Posterior vena cava (tissue), 2 donors: ENCODE results near the gene SIM1. TPM values are rescaled to one million over a fixed set of nuclear protein-coding genes. Genes with fewer than 3 reads are reported as not detected.
"Not testable (repeated sequence)": the region's sequence is repeated elsewhere in the genome, so short reads cannot be mapped to it uniquely, and the experiment has no call there.

ENCODE experiments used
- DNase-seq: peaks from one replicate; pipeline ENCODE4 v3.0.0-alpha.2; 2020; ENCODE audit warnings: low spot score
- intact Hi-C, 2 donors: fragments of 100-400 bp; cut with DNase I; formaldehyde crosslinking; loops; one replicate each; pipeline versions ENCODE4 v1.14.1 to v1.14.2; 2022 to 2023
- total RNA-seq, 2 donors: library from RNA; stranded (reverse); fragmentation: NEBNext Ultra II Directional; extraction: Animal tissue kit (Norgen Biotek cat#: 25700); gene quantifications; one replicate each; pipeline ENCODE4 v1.2.1, GENCODE V29; 2021
- donor health status: DM: yes; HTN: yes; CAD: no.
- donor health status: DM: yes; HTN: yes; CAD: no.

The SIM1 gene
- total RNA-seq, 2 donors from 2014 or later = not detected

DNA sequence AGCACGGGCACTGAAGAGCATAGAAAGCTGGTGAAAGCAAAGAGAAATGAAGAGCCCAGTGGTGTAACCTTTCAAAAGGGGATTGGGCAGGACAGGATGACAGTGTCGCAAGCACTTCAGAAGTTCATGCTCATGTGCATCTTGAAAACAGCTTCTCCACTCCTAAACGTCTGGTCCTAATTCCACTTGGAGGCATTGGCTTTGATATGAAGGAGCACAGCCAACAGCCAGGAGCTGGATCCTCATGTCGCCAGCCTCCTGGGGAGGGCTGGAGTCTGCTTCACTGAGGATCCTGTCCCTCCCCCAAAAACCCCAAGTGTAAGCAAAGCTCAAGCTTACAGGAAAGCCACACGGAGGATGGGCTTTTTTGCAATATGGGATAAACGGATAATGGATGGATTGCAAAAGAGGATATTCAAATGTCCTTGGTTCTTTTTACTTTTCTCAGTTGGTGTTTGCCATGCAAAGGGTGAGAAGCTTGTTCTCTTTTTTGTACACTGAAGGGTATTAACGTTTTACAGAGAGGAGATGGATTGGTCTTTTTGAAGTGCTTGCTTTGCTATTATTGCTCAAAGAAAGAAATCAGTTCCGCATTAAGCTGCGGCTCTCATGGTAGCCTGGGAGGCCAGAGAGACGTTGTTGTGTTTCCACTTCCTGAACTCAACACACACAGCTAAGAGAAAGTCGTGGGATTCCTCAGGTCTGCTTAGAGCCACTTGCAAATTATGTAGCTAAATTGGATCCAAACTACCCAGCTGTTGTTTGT lies 92.2 kb downstream of the SIM1 start:
- intact Hi-C loops = no loop called here

DNA sequence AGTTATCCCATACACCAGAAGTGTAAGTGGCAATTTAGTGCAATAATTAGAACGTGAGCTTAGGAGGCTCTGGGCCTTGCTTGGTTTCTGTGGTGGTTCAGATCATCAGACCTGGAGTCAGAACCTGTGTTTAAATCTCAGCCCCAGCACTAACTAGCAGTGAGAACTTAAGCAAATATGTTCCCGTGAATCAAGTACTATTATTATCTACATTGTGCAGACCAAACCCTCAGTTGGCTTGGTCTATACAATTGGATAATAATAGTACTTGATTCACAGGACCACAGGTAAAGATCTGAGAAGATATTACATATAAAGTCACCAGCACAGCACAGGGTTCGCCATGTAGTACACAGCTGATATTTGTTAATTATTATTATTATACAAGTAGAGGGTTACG lies 93.1 kb downstream of the SIM1 start:
- intact Hi-C loops = no loop called here
- no peak for DNase-seq

More for the DNA sequence above, 92.2 kb downstream of the SIM1 start:
- DNase-seq = no peak

GRCh38 chr6:100370265-100370664 lies 94.5 kb downstream of the SIM1 start:
- intact Hi-C loops = no loop called here

DNA sequence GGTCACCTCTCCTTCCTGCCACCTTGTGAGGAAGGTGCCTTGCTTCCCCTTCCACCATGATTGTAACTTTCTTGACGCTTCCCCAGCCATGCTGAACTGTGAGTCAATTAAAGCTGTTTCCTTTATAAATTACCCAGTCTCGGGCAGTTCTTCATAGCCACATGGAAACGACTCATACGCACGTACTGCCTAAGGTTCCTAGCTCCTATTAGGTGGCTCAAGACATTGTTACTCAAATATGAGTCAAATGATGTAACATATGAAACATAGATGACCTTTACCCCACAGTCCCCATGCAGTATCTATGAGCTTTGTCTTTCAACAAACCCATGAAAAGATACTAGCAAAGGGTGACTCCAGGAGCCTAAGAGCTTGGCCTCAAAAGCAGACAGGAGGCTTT lies 98.3 kb downstream of the SIM1 start:
- intact Hi-C loops = no loop called here

More at GRCh38 chr6:100370265-100370664, 94.5 kb downstream of the SIM1 start:
- DNase-seq = no peak

DNA sequence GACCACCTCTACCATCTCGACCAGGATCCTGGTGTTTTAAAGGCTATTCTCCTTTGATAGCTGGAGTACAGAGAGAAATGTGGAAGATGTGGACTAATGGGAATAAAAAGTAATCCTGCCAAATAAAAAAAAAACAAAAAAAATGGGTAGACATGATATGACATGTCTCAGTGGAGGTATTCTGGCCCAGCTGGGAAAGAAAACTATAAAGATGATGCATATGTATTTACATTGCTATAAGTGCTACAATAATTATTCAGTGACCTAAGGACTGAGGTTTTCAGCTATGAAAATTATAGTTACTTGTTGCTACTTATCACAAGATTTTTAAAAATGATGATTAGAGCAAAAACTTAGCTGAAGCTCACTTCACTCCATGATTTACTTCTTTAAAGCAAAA lies 101.1 kb downstream of the SIM1 start:
- DNase-seq = no peak
- intact Hi-C loops = no loop called here

More for the DNA sequence above, 98.3 kb downstream of the SIM1 start:
- DNase-seq = no peak

DNA sequence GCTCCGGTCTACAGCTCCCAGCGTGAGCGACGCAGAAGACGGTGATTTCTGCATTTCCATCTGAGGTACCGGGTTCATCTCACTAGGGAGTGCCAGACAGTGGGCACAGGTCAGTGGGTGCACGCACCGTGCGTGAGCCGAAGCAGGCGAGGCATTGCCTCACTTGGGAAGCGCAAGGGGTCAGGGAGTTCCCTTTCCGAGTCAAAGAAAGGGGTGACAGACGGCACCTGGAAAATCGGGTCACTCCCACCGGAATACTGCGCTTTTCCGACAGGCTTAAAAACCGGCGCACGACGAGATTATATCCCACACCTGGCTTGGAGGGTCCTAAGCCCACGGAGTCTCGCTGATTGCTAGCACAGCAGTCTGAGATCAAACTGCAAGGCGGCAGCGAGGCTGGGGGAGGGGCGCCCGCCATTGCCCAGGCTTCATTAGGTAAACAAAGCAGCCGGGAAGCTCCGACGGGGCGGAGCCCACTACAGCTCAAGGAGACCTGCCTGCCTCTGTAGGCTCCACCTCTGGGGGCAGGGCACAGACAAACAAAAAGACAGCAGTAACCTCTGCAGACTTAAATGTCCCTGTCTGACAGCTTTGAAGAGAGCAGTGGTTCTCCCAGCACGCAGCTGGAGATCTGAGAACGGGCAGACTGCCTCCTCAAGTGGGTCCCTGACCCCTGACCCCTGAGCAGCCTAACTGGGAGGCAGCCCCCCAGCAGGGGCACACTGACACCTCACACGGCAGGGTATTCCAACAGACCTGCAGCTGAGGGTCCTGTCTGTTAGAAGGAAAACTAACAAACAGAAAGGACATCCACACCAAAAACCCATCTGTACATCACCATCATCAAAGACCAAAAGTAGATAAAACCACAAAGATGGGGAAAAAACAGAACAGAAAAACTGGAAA lies 109.7 kb downstream of the SIM1 start:
- intact Hi-C loops, DNase-seq: not testable (repeated sequence)

DNA sequence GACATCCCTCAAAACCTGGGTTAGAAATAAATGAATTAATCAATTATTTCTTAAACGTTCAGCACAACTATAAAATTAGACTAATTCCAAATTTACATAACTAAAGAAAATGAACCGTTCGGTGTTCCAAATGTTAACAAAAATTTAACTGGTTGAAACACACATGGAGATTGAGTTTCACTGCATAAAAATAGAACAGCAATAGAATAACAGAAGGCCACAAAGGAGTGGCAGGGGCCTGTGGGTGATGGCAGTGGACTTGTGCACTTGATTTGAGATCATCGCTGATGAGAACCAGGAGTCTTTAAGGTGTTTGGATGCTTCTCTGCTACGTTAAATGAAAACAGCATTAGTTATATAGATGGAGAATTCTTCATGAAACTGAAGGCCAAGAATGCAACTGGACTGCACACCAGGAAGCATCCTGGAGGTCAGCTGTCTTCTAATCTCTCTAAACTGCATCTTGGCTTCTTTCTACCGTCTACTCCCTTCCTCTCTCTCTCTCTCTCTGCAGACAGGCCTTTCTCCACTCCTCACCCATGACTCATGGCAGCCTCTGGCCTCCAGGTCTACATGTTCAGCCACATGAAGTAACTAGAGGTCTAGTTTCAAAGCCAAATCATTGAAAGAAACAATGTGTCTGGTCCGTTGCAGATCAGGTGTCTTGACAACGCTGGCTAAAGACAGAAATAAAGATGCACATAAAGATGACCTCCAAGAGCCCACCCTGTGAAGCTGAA lies 111.3 kb downstream of the SIM1 start:
- no peak for DNase-seq
- intact Hi-C loops = no loop called here

- DNase-seq = no peak
- intact Hi-C loops = no loop called here
Observed at GRCh38 chr6:100350139-100350538, 114.6 kb downstream of the SIM1 start.

- DNase-seq = no peak
- intact Hi-C loops = no loop called here
Observed at GRCh38 chr6:100349366-100349765, 115.4 kb downstream of the SIM1 start.

DNA sequence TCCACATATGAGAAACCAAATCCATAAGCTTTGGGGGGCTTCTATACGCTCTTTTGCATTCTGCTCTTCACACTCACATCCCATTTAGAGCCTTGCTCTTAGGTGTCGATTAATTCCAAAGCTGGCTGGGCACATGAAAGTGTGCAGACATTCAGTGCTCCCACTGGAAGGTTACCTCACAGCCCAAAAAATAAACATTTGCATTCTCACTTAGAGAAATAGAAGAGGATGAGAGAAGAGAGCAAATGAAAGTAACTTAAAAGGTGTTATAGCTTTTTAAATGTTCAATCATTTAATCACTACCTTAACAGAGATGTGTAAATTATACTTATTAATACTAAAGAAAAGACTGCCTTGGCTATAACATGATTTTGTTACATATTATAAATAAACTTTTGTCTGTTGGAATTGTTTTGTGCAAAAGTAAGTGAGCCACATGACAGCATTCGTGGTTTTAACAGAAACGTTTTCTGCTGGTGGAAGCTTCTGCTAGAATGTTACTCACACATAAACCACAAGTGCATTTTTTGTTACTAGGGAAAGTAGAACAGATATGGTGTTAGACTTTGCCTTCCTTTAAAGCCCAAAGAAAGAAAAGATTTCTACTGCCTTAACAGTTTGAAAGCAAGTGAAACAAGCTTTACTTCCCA lies 116.7 kb downstream of the SIM1 start:
- DNase-seq = no peak
- intact Hi-C loops = no loop called here

DNA sequence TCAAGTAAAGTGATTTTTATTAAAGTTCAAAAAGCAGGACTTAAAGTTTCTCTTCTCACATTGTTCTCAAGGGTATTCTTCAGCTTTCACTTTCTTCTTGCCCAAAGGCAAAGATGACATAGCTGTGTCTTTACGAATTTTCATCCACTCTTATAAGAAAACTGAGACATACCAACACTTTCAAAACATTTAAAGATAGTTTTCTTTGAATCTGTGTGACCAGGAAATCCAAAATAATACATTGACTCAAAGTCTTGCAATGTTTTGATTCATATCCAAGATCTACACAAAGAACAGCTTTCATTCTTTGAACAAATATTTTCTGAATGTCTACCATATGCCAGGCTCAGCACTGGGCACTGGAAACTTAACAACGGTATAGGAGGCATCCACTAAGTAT lies 117.9 kb downstream of the SIM1 start:
- DNase-seq = no peak
- intact Hi-C loops = no loop called here

GRCh38 chr6:100346203-100346602 lies 118.5 kb downstream of the SIM1 start:
- intact Hi-C loops = no loop called here

DNA sequence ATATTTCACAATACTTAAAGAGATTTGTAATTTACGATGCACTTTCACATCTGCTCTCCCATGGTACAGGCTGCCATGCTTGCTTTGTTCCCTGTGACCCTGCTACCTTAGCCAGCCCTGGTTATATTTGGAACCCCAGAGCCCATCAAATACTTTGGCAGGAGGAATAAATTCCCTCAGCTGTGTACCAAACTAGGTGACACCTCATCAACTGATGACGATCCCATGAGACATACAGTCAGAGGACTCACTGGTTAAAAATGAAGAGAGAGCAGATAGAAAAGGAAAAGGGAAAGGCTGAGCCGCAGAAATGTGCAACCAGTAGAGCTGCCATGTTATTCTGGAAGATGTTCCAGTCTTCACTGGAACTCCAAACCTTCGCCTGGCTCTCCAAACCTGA lies 120.0 kb downstream of the SIM1 start:
- no peak for DNase-seq
- intact Hi-C loops = no loop called here

More at GRCh38 chr6:100346203-100346602, 118.5 kb downstream of the SIM1 start:
- DNase-seq = no peak

DNA sequence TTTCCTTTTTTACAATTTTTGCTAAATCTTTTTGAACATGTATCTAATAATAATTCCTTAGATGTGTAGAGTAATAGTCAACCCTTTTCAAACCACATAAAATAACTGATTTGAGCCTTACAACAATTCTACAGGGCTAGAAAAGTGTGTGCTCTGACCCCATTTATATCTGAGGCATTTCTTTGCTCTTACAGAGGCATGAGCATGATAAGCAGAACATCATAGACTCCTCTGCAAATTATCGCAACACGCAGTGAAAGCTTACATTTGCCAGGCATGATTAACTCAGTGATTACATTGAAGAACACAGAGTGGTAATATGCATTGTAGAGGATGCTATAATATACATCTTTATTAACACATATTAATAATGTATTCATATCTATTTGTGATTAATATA lies 120.4 kb downstream of the SIM1 start:
- DNase-seq = no peak
- intact Hi-C loops = no loop called here

- intact Hi-C loops = no loop called here
- no peak for DNase-seq
Observed at GRCh38 chr6:100343316-100344077, 121.2 kb downstream of the SIM1 start.

DNA sequence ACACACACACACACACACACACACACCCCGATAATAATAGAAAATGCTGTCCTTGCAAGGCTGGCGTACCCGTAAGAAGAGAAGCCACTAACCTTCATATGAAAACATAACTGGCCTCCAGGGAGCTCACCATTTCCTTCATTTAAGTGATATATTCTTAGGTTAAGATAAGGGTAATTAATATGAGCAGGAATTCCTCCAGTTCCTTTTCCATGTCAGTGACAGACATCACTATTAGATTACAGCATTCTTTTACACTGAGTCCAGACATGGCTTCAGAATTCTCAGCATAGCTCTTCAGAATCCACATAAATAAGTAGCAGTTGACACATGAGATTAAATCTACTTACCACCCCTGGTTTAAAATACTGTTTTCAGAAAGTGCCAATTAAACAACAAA lies 121.9 kb downstream of the SIM1 start:
- DNase-seq = no peak
- intact Hi-C loops = no loop called here

DNA sequence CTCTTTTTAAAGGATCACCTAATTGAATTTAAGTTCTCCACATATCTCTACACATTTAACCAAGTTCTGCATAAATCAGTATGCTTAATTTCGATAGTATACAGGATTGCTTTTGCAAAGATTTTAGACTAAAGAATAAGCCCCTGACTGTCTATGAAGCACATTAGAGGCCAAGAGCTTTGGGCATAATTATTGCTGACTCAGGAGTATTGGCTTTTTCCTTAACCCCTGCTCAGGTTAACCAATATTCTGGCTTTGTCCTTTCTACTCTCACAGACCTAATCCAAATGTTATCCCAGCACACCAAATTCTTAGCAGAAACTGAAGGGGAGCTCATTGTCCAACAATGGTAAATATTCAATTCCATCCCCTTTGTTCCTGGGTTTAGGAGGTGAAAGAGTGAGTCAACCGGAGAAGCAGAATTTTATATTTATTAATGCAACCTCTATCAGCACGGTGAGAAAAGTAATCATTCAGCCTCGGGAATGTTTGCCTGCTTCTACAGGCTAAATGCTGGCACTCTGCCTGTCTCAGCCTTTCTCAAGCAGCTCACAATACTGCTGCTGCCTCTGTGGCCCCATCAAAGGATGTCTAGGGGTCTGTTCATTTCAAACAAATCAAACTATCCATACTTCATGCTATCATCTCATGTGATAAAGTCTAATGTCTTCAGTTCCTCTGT lies 125.0 kb downstream of the SIM1 start:
- intact Hi-C loops = no loop called here
- no peak for DNase-seq

DNA sequence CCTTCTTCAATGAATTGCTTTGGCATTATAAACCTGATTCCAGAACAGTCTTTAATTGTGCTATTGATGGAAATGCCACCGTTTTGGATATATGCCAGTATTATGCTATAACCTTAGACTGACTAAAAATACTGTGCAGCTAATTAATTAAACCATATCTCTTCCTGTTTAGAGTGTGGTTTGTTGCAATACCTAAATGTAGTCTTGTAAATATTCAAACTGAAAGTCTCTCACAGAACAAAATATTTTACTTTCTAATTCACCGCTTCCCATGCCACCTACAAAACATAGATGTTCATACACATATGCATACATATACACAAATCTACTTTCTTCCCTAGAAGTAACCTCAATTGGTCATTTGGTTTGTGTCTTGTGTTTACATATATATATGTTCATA lies 126.6 kb downstream of the SIM1 start:
- intact Hi-C loops = no loop called here

More for the DNA sequence above, 126.6 kb downstream of the SIM1 start:
- DNase-seq = no peak
